GM18505 (cell line): ENCODE results near the gene ARIH2.
"Not testable (repeated sequence)": the region's sequence is repeated elsewhere in the genome, so short reads cannot be mapped to it uniquely, and the experiment has no call there.

Experiments
- ATAC-seq: cut with Tn5 transposase; IDR thresholded peaks from one replicate; pipeline ENCODE4 v1.9.1; 2021; ENCODE audit not compliant: unreplicated experiment
- POLR2A ChIP-seq: IDR thresholded peaks from 4 replicates; pipeline ENCODE4 v1.6.1; 2011; ENCODE audit warnings: borderline replicate concordance; ENCODE audit not compliant: insufficient read depth, insufficient read length; ENCODE audit errors: extremely low read depth

The ARIH2 gene

GRCh38 chr3:49007771-49008528, 89.3 kb downstream of the ARIH2 start:
- peak; percentile 37 for ATAC-seq
- no peak for TF ChIP-seq POLR2A

DNA sequence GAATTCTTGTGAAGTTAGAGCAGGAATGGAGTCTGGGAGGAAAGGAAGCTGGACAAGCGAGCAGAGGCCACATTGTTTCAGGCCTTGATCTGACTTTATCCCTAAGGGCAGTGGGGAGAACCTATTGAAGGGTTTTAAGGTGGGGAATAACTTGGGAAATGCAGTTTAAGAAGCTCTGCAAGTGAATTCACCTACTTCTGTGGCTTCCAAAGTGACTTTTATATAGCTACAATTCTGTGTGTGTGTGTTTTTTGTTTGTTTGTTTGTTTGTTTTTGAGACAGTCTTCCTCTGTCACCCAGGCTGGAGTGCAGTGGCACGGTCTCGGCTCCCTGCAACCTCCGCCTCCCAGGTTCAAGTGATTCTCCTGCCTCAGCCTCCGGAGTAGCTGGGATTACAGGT, 90.0 kb downstream of the ARIH2 start:
- ATAC-seq, result not testable (repeated sequence)

DNA sequence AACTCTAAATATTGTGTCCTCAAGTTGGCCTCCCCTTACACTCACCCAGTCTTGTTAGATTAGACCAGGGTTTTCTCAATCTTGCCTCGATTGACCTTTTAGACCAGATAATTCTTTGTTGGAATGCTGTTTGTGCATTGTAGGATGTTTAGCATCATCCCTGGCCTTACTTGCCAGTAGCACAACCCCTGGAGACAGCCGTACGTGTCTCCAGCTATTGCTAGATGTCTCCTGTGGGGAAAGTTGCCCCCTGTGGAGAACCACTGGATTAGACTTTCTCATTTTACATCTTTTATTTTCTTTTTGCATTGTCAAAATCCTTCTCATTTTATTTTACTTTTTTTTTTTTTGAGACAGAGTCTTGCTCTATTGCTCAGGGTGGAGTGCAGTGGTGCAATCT, 90.8 kb downstream of the ARIH2 start:
- TF ChIP-seq POLR2A, result no peak
- ATAC-seq, result no peak

DNA sequence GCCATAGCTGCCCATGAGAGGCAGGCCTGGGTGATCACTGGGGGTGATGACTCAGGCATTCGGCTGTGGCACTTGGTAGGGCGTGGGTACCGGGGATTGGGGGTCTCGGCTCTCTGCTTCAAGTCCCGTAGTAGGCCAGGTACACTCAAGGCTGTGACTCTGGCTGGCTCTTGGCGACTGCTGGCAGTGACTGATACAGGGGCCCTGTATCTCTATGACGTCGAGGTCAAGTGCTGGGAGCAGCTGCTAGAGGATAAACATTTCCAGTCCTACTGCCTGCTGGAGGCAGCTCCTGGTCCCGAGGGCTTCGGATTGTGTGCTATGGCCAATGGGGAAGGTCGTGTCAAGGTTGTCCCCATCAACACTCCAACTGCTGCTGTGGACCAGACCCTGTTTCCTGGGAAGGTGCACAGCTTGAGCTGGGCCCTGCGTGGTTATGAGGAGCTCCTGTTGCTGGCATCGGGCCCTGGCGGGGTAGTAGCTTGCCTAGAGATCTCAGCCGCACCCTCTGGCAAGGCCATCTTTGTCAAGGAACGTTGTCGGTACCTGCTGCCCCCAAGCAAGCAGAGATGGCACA, 93.9 kb downstream of the ARIH2 start:
- no peak for TF ChIP-seq POLR2A
- no peak for ATAC-seq

- no peak for ATAC-seq
- no peak for TF ChIP-seq POLR2A
These were observed 94.6 kb downstream of the ARIH2 start for GRCh38 chr3:49013113-49013737.

DNA sequence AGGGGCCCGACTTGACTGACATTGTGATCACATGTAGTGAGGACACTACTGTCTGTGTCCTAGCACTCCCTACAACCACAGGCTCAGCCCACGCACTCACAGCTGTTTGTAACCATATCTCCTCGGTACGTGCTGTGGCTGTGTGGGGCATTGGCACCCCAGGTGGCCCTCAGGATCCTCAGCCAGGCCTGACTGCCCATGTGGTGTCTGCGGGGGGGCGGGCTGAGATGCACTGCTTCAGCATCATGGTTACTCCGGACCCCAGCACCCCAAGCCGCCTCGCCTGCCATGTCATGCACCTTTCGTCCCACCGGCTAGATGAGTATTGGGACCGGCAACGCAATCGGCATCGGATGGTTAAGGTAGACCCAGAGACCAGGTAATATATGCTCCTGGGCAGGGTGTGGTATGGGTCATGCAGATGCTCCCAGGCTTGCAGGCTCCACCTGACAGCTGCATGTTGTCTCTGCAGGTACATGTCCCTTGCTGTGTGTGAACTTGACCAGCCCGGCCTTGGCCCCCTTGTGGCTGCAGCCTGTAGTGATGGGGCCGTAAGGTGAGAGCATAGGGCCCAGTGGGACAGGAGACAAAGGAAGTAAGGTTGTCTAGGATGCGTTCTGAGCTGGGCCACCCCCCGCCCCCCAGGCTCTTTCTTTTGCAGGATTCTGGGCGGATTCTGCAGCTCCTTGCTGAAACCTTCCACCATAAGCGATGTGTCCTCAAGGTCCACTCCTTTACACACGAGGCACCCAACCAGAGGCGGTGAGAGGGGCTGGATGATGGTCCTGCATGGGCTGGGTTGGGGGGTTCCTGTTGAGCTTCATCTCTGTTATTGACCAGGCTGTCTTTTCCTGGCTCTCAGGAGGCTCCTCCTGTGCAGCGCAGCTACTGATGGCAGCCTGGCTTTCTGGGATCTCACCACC, 95.4 kb downstream of the ARIH2 start:
- no peak for ATAC-seq
- TF ChIP-seq POLR2A, result no peak

DNA sequence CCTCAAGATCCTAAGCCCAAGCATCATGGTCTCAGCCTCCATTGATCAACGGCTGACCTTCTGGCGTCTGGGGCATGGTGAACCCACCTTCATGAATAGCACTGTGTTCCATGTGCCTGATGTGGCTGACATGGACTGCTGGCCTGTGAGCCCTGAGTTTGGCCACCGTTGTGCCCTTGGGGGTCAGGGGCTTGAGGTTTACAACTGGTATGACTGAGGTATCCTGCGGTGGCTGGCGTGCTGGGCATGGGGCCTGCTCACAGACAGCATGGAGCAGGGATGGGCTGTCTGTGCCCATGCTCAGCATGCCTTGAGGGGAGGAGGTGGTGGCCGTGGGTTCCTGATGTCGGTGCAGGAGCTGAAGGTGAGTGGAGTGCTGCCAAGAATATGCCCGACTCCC, 96.4 kb downstream of the ARIH2 start:
- no peak for TF ChIP-seq POLR2A
- ATAC-seq, result no peak

GRCh38 chr3:49015765-49016164, 97.1 kb downstream of the ARIH2 start:
- ATAC-seq, result no peak
- no peak for TF ChIP-seq POLR2A

- ATAC-seq, result no peak
- TF ChIP-seq POLR2A, result no peak
These were observed 98.0 kb downstream of the ARIH2 start for GRCh38 chr3:49016414-49017228.

DNA sequence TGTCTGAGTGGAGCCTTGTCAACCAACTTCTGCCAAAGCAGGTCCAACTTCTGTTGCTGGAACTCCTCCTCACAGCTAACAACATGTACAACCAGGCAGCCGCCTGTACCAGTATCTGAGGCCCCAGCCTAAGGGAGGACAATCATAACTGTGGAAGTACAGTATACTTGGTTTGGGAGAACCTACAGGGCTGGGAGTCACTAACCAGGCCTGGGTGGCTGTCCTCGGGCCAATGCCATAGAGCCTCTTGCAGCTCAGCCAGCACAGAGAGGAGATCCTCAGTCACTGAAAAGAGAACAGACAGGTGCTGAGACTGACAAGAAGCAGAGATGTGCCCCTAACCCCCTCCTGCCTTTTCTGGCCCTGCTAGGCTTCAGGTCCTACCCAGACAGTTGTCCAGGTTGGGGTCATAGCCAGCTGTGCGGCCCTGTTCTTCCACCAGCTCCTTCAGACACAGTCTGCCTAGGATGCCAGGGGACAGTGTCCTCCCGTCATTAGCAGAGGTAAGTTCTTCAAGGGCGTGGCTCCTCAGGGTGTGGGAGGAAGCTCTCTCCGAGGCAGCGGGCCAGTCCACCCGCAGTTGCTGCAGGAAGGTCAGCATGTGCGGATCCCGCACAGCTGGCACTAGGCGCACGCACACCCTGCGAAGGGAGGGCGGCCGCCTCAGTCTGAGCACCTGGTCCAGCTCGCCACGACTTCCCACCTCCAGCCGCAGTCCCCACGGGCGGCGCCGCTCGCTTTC, 98.8 kb downstream of the ARIH2 start:
- no peak for ATAC-seq
- no peak for TF ChIP-seq POLR2A

DNA sequence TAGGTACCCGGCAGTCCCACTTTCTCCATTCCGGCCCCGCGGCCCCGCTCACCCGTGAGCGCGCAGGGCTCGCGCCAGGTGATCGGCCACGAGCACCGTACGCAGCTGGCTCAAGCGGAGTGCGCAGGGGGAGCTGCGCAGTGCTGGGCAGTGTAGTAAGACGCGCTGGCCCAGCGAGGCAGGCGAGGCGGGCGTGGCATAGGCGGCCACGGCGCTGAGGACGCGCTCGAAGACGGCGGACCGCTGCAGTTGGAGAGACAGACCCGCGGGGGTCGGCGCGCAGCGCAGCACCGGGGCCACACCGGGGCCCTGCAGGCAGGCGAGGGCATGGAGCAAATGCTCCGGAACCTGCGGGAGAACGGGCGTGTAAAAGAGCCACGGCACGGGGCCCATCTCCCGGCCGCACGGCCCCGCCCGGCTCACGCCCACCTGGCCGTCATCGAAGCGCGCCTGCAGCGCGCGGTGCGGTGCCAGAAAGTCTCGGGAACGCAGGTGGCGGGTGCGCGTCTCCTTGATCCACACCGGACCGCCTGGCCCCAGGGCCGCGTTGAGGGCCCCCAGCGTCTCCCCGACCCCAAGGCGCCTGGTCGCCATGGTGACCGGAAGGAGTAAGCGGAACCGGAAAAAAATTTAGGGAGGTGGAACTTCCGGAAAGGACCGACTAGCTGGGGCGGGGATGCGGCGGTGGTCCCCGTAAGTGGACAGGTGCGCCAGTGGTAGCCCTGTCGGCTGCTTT, 99.5 kb downstream of the ARIH2 start, which contains the start of gene DALRD3:
TSS of gene DALRD3 (minus strand) at position 610 of the 736 bp plus-strand sequence. CDS start at position 594, 16 bp downstream.
- peak; percentile 73 for TF ChIP-seq POLR2A
- ATAC-seq, result no peak
